SK-N-SH (cell line): Measurements from ENCODE around the gene MILR1. TPM values are rescaled to one million over a fixed set of nuclear protein-coding genes. Genes with fewer than 3 reads are reported as not detected.

ENCODE experiments used
- CTCF ChIA-PET: fragments of 300-600, 350-600 bp; formaldehyde crosslinking; extraction: SDS; loops from one replicate; lab custom pipeline; 2021; lab: Yijun Ruan, JAX
- POLR2A ChIA-PET: fragments of 350-600 bp; sonication (Branson Sonifier 250); formaldehyde crosslinking; extraction: SDS; loops from one replicate; lab custom pipeline; 2020; ENCODE audit warnings: antibody characterized with exemption, inconsistent platforms; lab: Yijun Ruan, JAX
- DNase-seq: peaks from one replicate; pipeline ENCODE4 v3.0.0; 2012
- H2AFZ ChIP-seq: fragments of 200-600 bp; sonication (generic); 2 replicates; pipeline ENCODE4 v1.8.1; 2016; ENCODE audit warnings: antibody characterized with exemption, mild to moderate bottlenecking, low read depth
- H3F3A ChIP-seq: fragments of 200-600 bp; sonication (generic); replicated peaks from 2 replicates; pipeline ENCODE3; 2016; ENCODE audit warnings: antibody characterized with exemption, mild to moderate bottlenecking; ENCODE audit not compliant: insufficient read depth
- H3K27ac ChIP-seq, 2 experiments: fragments of 200-500 bp in 1 of 2; fragments of 200-600 bp in 1 of 2; sonication (Bioruptor generic) in 1 of 2; sonication (generic), shearing (Covaris generic) in 1 of 2; 2 replicates each; pipeline versions ENCODE4 v1.5.1 to v1.6.1; 2014 to 2016; ENCODE audit warnings: low read depth in 2 of 2, inconsistent platforms in 1 of 2, low read length in 1 of 2, mild to moderate bottlenecking in 1 of 2, mixed read lengths in 1 of 2
- H3K27me3 ChIP-seq: fragments of 200-600 bp; sonication (generic), shearing (Covaris generic); 2 replicates; pipeline ENCODE4 v1.6.1; 2016; ENCODE audit warnings: mixed run types; ENCODE audit not compliant: insufficient read depth
- H3K36me3 ChIP-seq, 2 experiments: fragments of 200-500 bp in 1 of 2; fragments of 200-600 bp in 1 of 2; sonication (Bioruptor generic) in 1 of 2; sonication (generic) in 1 of 2; replicated peaks in 1 of 2; 2 replicates each; pipeline versions ENCODE3 to v1.5.1; 2014 to 2016; ENCODE audit warnings: low read length in 1 of 2, mild to moderate bottlenecking in 1 of 2; ENCODE audit not compliant: insufficient read depth in 2 of 2, control insufficient read depth in 1 of 2
- H3K4me1 ChIP-seq, 2 experiments: fragments of 200-500 bp in 1 of 2; fragments of 200-600 bp in 1 of 2; sonication (Bioruptor generic) in 1 of 2; sonication (generic), shearing (Covaris generic) in 1 of 2; 2 replicates each; pipeline versions ENCODE4 v1.5.1 to v1.6.1; 2014 to 2016; ENCODE audit warnings: low read depth in 1 of 2, low read length in 1 of 2, mixed run types in 1 of 2; ENCODE audit not compliant: insufficient read depth in 2 of 2, control insufficient read depth in 1 of 2
- H3K4me2 ChIP-seq: fragments of 200-600 bp; sonication (generic), shearing (Covaris generic); 2 replicates; pipeline ENCODE4 v1.6.1; 2017; ENCODE audit warnings: mixed run types
- H3K4me3 ChIP-seq, 2 experiments: fragments of 200-500 bp in 1 of 2; fragments of 200-600 bp in 1 of 2; sonication (Bioruptor generic) in 1 of 2; sonication (generic), shearing (Covaris generic) in 1 of 2; 2 replicates each; pipeline versions ENCODE4 v1.5.1 to v1.8.1; 2014 to 2016; ENCODE audit warnings: low read depth in 2 of 2, inconsistent platforms in 1 of 2, low read length in 1 of 2, mild to moderate bottlenecking in 1 of 2, mixed read lengths in 1 of 2, moderate library complexity in 1 of 2
- H3K79me2 ChIP-seq: fragments of 200-600 bp; sonication (generic); 2 replicates; pipeline ENCODE4 v1.8.1; 2017; ENCODE audit warnings: mild to moderate bottlenecking; ENCODE audit not compliant: insufficient read depth
- H3K9ac ChIP-seq: fragments of 200-600 bp; sonication (generic); 2 replicates; pipeline ENCODE4 v1.6.1; 2017; ENCODE audit warnings: mixed run types
- H3K9me2 ChIP-seq: fragments of 200-600 bp; sonication (generic); 2 replicates; pipeline ENCODE4 v1.6.1; 2017; ENCODE audit warnings: mixed run types
- H3K9me3 ChIP-seq: fragments of 200-600 bp; sonication (generic); 2 replicates; pipeline ENCODE4 v1.6.1; 2017; ENCODE audit warnings: mixed run types, mild to moderate bottlenecking, moderate library complexity
- H4K20me1 ChIP-seq: fragments of 200-600 bp; sonication (generic); 2 replicates; pipeline ENCODE4 v1.6.1; 2017; ENCODE audit warnings: mild to moderate bottlenecking, mixed run types; ENCODE audit not compliant: insufficient read depth
- FOSL2 ChIP-seq: IDR thresholded peaks from 2 replicates; pipeline ENCODE4 v1.4.0; 2012; ENCODE audit warnings: low read depth, mild to moderate bottlenecking, moderate library complexity, borderline replicate concordance
- FOXM1 ChIP-seq: IDR thresholded peaks from 2 replicates; pipeline ENCODE4 v1.4.0; 2012; ENCODE audit warnings: low read depth, mild to moderate bottlenecking
- GATA2 ChIP-seq: sonication (generic); formaldehyde crosslinking; IDR thresholded peaks from 2 replicates; pipeline ENCODE4 v1.5.0; 2020; ENCODE audit warnings: mild to moderate bottlenecking, missing genetic modification reagents
- NFIC ChIP-seq: IDR thresholded peaks from 2 replicates; pipeline ENCODE4 v1.4.0; 2012; ENCODE audit warnings: borderline replicate concordance
- NRF1 ChIP-seq: IDR thresholded peaks from 2 replicates; pipeline ENCODE4 v1.6.1; 2012; ENCODE audit warnings: low read depth, mild to moderate bottlenecking, low read length
- POLR2AphosphoS5 ChIP-seq: IDR thresholded peaks from 2 replicates; pipeline ENCODE4 v1.6.1; 2012; ENCODE audit warnings: low read depth, low read length
- RAD21 ChIP-seq: IDR thresholded peaks from 2 replicates; pipeline ENCODE4 v1.6.1; 2012; ENCODE audit warnings: mild to moderate bottlenecking, low read length
- RCOR1 ChIP-seq: fragments of 150-350 bp; IDR thresholded peaks from 2 replicates; pipeline ENCODE4 v1.6.1; 2017; ENCODE audit warnings: antibody characterized with exemption, low read length
- RFX5 ChIP-seq: IDR thresholded peaks from 2 replicates; pipeline ENCODE4 v1.6.1; 2012; ENCODE audit warnings: mild to moderate bottlenecking, improper control_type of control experiment, low read length
- RXRA ChIP-seq: IDR thresholded peaks from 2 replicates; pipeline ENCODE4 v1.4.0; 2012; ENCODE audit warnings: low read depth, mild to moderate bottlenecking, borderline replicate concordance
- SMC3 ChIP-seq: IDR thresholded peaks from 2 replicates; pipeline ENCODE4 v1.6.1; 2012; ENCODE audit warnings: low read depth, low read length, improper control_type of control experiment
- TAF1 ChIP-seq: IDR thresholded peaks from 2 replicates; pipeline ENCODE4 v1.6.1; 2012; ENCODE audit warnings: low read depth, mild to moderate bottlenecking, low read length, moderate library complexity, borderline replicate concordance
- TCF12 ChIP-seq: IDR thresholded peaks from 2 replicates; pipeline ENCODE4 v1.4.0; 2012
- TEAD4 ChIP-seq: IDR thresholded peaks from 2 replicates; pipeline ENCODE4 v1.4.0; 2012; ENCODE audit warnings: mild to moderate bottlenecking, borderline replicate concordance; ENCODE audit not compliant: insufficient read depth
- WGBS: methylation state at CpG from one replicate; pipeline ENCODE4 v1.1.6; 2017; ENCODE audit warnings: low lambda C conversion rate; 5-methylcytosine and 5-hydroxymethylcytosine counted together
- polyA plus RNA-seq, 3 experiments: library from polyadenylated mRNA; depleted of rRNA; stranded (reverse); fragments of >200 nt; gene quantifications; 2 replicates each; pipeline ENCODE4 v1.2.3, GENCODE V29; 2012
- TF ChIP-seq, protein P1 (sequence below): IDR thresholded peaks from 2 replicates; pipeline ENCODE4 v1.6.1; 2012; ENCODE audit warnings: mild to moderate bottlenecking, low read depth, low read length, moderate library complexity
- TF ChIP-seq, protein P2 (sequence below): fragments of 150-350 bp; IDR thresholded peaks from 2 replicates; pipeline ENCODE4 v1.6.1; 2016; ENCODE audit warnings: mild to moderate bottlenecking, low read depth, low read length

MILR1 gene
- polyA plus RNA-seq, 1 of the 3 experiments (the other 2 are of a cell fraction), result 4.9 TPM

DNA sequence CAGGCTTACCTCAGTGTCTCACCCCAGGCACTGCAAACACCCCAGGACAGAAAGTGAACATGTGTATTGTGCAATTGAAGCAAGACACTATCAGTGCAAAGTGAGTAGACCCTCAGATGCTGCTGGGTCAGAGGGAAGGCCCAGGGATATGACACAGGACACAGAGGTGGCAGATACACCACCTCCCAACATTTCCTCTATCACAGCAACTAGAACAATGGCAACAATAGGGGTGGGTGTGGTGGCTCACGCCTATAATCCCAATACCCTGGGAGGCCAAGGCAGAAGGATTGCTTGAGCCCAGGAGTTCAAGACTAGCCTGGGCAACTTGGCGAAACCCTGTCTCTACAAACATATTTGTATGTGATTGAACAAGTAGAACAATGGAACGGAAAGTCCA is 22.5 kb downstream of the MILR1 start (continued):
- TF ChIP-seq, protein P1, sequence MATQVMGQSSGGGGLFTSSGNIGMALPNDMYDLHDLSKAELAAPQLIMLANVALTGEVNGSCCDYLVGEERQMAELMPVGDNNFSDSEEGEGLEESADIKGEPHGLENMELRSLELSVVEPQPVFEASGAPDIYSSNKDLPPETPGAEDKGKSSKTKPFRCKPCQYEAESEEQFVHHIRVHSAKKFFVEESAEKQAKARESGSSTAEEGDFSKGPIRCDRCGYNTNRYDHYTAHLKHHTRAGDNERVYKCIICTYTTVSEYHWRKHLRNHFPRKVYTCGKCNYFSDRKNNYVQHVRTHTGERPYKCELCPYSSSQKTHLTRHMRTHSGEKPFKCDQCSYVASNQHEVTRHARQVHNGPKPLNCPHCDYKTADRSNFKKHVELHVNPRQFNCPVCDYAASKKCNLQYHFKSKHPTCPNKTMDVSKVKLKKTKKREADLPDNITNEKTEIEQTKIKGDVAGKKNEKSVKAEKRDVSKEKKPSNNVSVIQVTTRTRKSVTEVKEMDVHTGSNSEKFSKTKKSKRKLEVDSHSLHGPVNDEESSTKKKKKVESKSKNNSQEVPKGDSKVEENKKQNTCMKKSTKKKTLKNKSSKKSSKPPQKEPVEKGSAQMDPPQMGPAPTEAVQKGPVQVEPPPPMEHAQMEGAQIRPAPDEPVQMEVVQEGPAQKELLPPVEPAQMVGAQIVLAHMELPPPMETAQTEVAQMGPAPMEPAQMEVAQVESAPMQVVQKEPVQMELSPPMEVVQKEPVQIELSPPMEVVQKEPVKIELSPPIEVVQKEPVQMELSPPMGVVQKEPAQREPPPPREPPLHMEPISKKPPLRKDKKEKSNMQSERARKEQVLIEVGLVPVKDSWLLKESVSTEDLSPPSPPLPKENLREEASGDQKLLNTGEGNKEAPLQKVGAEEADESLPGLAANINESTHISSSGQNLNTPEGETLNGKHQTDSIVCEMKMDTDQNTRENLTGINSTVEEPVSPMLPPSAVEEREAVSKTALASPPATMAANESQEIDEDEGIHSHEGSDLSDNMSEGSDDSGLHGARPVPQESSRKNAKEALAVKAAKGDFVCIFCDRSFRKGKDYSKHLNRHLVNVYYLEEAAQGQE, result no peak
- TF ChIP-seq RCOR1, result no peak
- TF ChIP-seq TCF12, result no peak
- TF ChIP-seq RXRA, result no peak
- no peak for TF ChIP-seq GATA2 (CRISPR knock-in tag)
- TF ChIP-seq RAD21, result no peak
- TF ChIP-seq NFIC, result no peak
- TF ChIP-seq TEAD4, result no peak

DNA sequence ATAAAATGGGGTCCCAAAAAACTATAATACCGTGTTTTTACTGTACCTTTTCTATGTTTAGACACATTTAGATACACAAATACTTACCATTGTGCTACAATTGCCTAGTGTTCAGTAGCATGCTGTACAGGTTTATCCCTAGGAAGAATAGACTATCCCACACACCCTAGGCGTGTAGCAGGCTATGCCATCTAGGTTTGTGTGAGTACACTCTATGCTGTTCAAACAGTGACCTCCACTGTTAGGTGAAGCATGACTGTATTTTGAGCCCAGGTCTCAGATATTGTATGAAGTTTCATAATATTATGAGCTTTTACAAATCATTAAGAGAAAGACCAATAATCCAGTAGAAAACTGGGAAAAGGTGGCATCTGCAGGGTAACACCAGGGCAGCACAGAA is 23.6 kb downstream of the MILR1 start:
- no peaks in the 10 kb centered on the region for H3K27me3 ChIP-seq
- CTCF ChIA-PET, result interaction anchor here (0.9 kb wide), 1 partner anchor 20 kb away, joined by 3 read pairs; no protein-coding TSS in a partner anchor
- no peak overlapping the region for H3K4me3 ChIP-seq
- H3K9ac ChIP-seq, result no peak overlapping the region
- no peaks in the 10 kb centered on the region for H3K79me2 ChIP-seq
- WGBS, result 89% methylated on average over 2 of the region's 2 CpGs
- H3K36me3 ChIP-seq, result peaks cover 6 to 13% of the 10 kb centered on the region in 2 experiments
- H2AFZ ChIP-seq, result no peak overlapping the region
- H3F3A ChIP-seq, result peaks cover 5% of the 10 kb centered on the region
- H3K4me1 ChIP-seq, result no peaks in the 10 kb centered on the region
- no peaks in the 10 kb centered on the region for H4K20me1 ChIP-seq
- H3K27ac ChIP-seq, result no peak overlapping the region
- no peak for DNase-seq
- no peaks in the 10 kb centered on the region for H3K9me2 ChIP-seq
- no peak overlapping the region for H3K4me2 ChIP-seq
- TF ChIP-seq NFIC, result no peak
- TF ChIP-seq FOXM1, result no peak
- TF ChIP-seq RFX5, result no peak
- no peak for TF ChIP-seq NRF1
- TF ChIP-seq SMC3, result no peak
- no peak for TF ChIP-seq TAF1
- TF ChIP-seq, all 33 proteins: peak for 0
- POLR2A ChIA-PET, result no interaction called here
- H3K9me3 ChIP-seq, result no peaks in the 10 kb centered on the region

DNA sequence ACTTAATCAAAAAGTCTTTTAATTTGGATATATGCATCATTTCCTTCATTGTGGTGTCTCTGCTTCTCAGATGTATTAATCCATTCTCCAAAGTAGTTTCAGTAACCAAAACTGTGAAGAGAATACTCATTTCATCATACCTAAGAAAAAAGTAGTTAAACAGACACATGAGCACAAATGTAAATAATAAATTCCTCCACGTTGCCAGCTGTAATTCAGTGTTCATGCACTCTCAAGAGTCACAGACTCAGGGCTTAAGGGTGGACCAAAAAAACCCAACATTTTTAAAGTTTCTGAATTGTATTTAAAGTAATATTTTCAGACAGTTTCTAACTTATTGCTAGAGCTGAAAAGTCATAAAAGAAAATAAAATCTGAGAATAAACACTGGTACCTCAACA is 28.9 kb downstream of the MILR1 start:
- DNase-seq, result no peak
- TF ChIP-seq, protein P2, sequence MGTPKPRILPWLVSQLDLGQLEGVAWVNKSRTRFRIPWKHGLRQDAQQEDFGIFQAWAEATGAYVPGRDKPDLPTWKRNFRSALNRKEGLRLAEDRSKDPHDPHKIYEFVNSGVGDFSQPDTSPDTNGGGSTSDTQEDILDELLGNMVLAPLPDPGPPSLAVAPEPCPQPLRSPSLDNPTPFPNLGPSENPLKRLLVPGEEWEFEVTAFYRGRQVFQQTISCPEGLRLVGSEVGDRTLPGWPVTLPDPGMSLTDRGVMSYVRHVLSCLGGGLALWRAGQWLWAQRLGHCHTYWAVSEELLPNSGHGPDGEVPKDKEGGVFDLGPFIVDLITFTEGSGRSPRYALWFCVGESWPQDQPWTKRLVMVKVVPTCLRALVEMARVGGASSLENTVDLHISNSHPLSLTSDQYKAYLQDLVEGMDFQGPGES, result no peak
- TF ChIP-seq POLR2AphosphoS5 (no peak), FOSL2 (no peak)
- no peaks in the 10 kb centered on the region for H3K27me3 ChIP-seq
- H3K79me2 ChIP-seq, result no peaks in the 10 kb centered on the region
- no peak overlapping the region for H3K27ac ChIP-seq
- H3K9me3 ChIP-seq, result no peaks in the 10 kb centered on the region
- CTCF ChIA-PET, result interaction anchor here (0.9 to 10.2 kb wide), 4 partner anchors 11 to 58 kb away, joined by 3 to 76 read pairs (median 37); partner anchors contain the start of gene CEP95
- H3K9ac ChIP-seq, result no peak overlapping the region
- no peak overlapping the region for H3K4me2 ChIP-seq
- H3K36me3 ChIP-seq, result peaks cover 39 to 56% of the 10 kb centered on the region in 2 experiments
- peaks cover 22% of the 10 kb centered on the region for H3F3A ChIP-seq
- no peaks in the 10 kb centered on the region for H4K20me1 ChIP-seq
- H3K4me1 ChIP-seq, result no peaks in the 10 kb centered on the region
- no peak overlapping the region for H2AFZ ChIP-seq
- H3K9me2 ChIP-seq, result no peaks in the 10 kb centered on the region
- POLR2A ChIA-PET, result interaction anchor here (0.6 kb wide), 1 partner anchor 27 kb away, joined by 3 read pairs; no protein-coding TSS in a partner anchor
- WGBS, result 32% methylated on average over 1 of the region's 1 CpG
- no peak overlapping the region for H3K4me3 ChIP-seq
